ENCODE results near the gene OMD. TPM values are rescaled to one million over a fixed set of nuclear protein-coding genes. Genes with fewer than 3 reads are reported as not detected.
A peak's percentile ranks its signal among the peaks of the same experiment; 100 is the strongest.
"Not testable (repeated sequence)": the region's sequence is repeated elsewhere in the genome, so short reads cannot be mapped to it uniquely, and the experiment has no call there.

Gene OMD
- total RNA-seq, 4 donors from 2014 or later = 18.9 to 26.2 (median 21.4) TPM

DNA sequence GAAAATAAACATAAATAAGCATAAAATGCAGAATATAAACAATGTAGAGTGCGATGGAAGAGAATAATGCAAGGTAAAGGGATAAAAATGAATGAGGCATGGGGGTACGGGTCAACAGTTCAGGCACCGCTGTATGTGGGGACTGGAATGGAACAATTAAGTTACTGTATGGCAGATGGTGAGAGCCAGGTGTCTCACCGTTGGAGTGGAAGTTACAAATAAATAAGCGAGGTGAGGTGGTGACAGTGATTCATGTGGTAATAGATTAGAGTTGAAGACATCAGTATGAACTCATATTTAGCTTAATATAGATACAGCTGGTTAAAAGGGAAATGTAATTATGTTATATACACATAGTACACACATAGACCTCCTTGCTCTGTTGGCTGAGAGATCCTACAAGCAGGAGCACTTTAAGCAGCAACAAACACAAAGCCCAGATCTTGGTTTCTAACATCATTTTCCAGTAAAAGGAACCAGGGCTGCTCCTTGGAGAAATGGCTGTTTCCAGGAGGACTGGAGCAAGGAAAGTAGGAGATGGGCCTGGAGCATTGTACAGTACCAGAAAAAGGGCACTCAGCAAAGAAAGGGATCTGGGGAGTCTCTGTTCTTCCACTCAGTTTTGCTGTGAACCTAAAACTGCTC lies 2.4 kb upstream of the OMD start:
- Histone ChIP-seq H3K4me1 (peaks cover 0 to 36% (median 28%) of the 10 kb centered on the region in 4 donors), H3K27ac (replicated peaks in 1 of 4) (peak overlapping the region in 3 of 4 donors; percentile 21 to 55 (median 34)), H3K36me3 (no peaks in the 10 kb centered on the region), H3K9me3 (no peaks in the 10 kb centered on the region), H3K4me3 (no peak overlapping the region), H3K27me3 (no peaks in the 10 kb centered on the region)
- 50% methylated on average over 5 of the region's 5 CpGs for WGBS
- intact Hi-C loops (cut with DNase I) = no loop called here
- TF ChIP-seq POLR2A (IDR thresholded peaks at IDR 0.05; ENCODE audit: low read depth) = no peak
- TF ChIP-seq EP300 (IDR thresholded peaks at IDR 0.05) = no peak
- TF ChIP-seq, protein P1, sequence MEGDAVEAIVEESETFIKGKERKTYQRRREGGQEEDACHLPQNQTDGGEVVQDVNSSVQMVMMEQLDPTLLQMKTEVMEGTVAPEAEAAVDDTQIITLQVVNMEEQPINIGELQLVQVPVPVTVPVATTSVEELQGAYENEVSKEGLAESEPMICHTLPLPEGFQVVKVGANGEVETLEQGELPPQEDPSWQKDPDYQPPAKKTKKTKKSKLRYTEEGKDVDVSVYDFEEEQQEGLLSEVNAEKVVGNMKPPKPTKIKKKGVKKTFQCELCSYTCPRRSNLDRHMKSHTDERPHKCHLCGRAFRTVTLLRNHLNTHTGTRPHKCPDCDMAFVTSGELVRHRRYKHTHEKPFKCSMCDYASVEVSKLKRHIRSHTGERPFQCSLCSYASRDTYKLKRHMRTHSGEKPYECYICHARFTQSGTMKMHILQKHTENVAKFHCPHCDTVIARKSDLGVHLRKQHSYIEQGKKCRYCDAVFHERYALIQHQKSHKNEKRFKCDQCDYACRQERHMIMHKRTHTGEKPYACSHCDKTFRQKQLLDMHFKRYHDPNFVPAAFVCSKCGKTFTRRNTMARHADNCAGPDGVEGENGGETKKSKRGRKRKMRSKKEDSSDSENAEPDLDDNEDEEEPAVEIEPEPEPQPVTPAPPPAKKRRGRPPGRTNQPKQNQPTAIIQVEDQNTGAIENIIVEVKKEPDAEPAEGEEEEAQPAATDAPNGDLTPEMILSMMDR (IDR thresholded peaks at IDR 0.05) = no peak
- no peak for TF ChIP-seq POLR2AphosphoS5 (IDR thresholded peaks at IDR 0.05)
- DNase-seq (ENCODE audit: extremely low spot score) = no peak

GRCh38 chr9:92425474-92425873 lies 1.2 kb upstream of the OMD start:
- H3K27ac ChIP-seq (replicated peaks in 1 of 4) = peak overlapping the region; percentile 37 to 56 (median 55)
- 25% methylated on average over 2 of the region's 2 CpGs for WGBS
- intact Hi-C loops (cut with DNase I) = no loop called here

DNA sequence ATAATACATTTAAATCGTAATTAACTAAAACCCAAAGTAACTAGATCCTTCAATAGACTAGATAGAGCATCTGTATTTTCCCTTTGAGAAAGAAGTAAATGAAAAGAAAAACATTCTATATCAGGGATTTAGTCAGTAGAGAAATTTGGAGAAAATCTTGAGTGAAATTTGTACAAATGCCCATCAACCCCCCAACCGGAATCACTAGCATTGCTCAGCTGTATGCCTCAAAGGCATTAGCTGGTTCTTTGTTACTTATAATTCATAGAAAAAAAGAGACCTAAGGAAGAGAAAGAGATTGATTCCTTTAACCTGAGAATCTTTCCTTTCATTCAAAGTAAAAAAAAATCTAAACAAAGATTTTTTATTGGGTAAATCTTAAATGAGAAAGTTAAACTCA lies 659 bp downstream of the OMD start:
- WGBS = 86% methylated on average over 2 of the region's 2 CpGs
- H3K27ac ChIP-seq (replicated peaks in 1 of 4) = peak overlapping the region in 2 of 4 donors; percentile 50 to 55
- DNase-seq (ENCODE audit: extremely low spot score) = no peak
- peaks cover 0 to 36% (median 28%) of the 10 kb centered on the region in 4 donors for H3K4me1 ChIP-seq
- no peaks in the 10 kb centered on the region for H3K9me3 ChIP-seq
- H3K36me3 ChIP-seq = no peaks in the 10 kb centered on the region
- no peaks in the 10 kb centered on the region for H3K27me3 ChIP-seq
- TF ChIP-seq EP300 (IDR thresholded peaks at IDR 0.05) = no peak
- TF ChIP-seq, protein P1 (IDR thresholded peaks at IDR 0.05) = no peak
- no peak for TF ChIP-seq POLR2A (IDR thresholded peaks at IDR 0.05; ENCODE audit: low read depth)
- no peak for TF ChIP-seq POLR2AphosphoS5 (IDR thresholded peaks at IDR 0.05)
- intact Hi-C loops (cut with DNase I) = no loop called here
- peak overlapping the region; percentile 28 to 39 (median 34) for H3K4me3 ChIP-seq

More at GRCh38 chr9:92425474-92425873, 1.2 kb upstream of the OMD start:
- Histone ChIP-seq H3K27me3 (no peaks in the 10 kb centered on the region), H3K9me3 (no peaks in the 10 kb centered on the region), H3K4me1 (peaks cover 0 to 36% (median 28%) of the 10 kb centered on the region in 4 donors), H3K36me3 (no peaks in the 10 kb centered on the region), H3K4me3 (no peak overlapping the region)
- DNase-seq (ENCODE audit: extremely low spot score) = no peak
- TF ChIP-seq, protein P1 (IDR thresholded peaks at IDR 0.05) = no peak
- TF ChIP-seq POLR2A (IDR thresholded peaks at IDR 0.05; ENCODE audit: low read depth) = no peak
- TF ChIP-seq POLR2AphosphoS5 (IDR thresholded peaks at IDR 0.05) = no peak
- no peak for TF ChIP-seq EP300 (IDR thresholded peaks at IDR 0.05)

GRCh38 chr9:92422611-92423338 lies 1.5 kb downstream of the OMD start:
- H3K27me3 ChIP-seq = no peaks in the 10 kb centered on the region
- no peak for TF ChIP-seq EP300 (IDR thresholded peaks at IDR 0.05)
- TF ChIP-seq POLR2AphosphoS5 (IDR thresholded peaks at IDR 0.05) = no peak
- H3K9me3 ChIP-seq = no peaks in the 10 kb centered on the region
- intact Hi-C loops (cut with DNase I) = no loop called here
- no peak overlapping the region for H3K27ac ChIP-seq (replicated peaks in 1 of 4)
- WGBS = 87% methylated on average over 2 of the region's 2 CpGs
- H3K4me1 ChIP-seq = peaks cover 0 to 35% (median 28%) of the 10 kb centered on the region in 4 donors
- no peak for DNase-seq (ENCODE audit: extremely low spot score)
- peak overlapping the region; percentile 28 to 39 (median 34) for H3K4me3 ChIP-seq
- no peaks in the 10 kb centered on the region for H3K36me3 ChIP-seq

GRCh38 chr9:92414566-92414965 lies 9.7 kb downstream of the OMD start:
- no peaks in the 10 kb centered on the region for H3K36me3 ChIP-seq
- TF ChIP-seq, protein P1 (IDR thresholded peaks at IDR 0.05) = no peak
- TF ChIP-seq EP300 (IDR thresholded peaks at IDR 0.05) = no peak
- intact Hi-C loops (cut with DNase I) = no loop called here
- DNase-seq (ENCODE audit: extremely low spot score) = no peak
- 28% methylated on average over 1 of the region's 1 CpG for WGBS
- H3K27ac ChIP-seq (replicated peaks in 1 of 4) = no peak overlapping the region
- H3K4me3 ChIP-seq = no peak overlapping the region
- no peaks in the 10 kb centered on the region for H3K9me3 ChIP-seq
- H3K4me1 ChIP-seq = peaks cover 0 to 12% (median 11%) of the 10 kb centered on the region in 4 donors
- no peaks in the 10 kb centered on the region for H3K27me3 ChIP-seq

DNA sequence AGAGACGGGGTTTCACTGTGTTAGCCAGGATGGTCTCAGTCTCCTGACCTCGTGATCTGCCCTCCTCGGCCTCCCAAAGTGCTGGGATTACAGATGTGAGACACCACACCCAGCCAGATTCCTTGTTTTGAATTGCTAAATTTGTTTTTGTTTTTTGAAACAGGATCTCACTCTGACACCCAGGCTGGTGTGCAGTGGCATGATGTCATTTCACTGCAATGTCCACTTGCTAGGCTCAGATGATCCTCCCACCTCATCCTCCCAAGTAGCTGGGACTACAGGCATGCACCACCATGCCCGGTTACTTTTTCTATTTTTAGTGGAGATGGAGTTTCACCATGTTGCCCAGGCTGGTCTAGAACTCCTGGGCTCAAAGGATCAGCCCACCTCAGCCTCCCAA lies 13.1 kb downstream of the OMD start:
- DNase-seq (ENCODE audit: extremely low spot score); H3K4me3 ChIP-seq; H3K27me3 ChIP-seq; H3K9me3 ChIP-seq; H3K36me3 ChIP-seq; intact Hi-C loops (cut with DNase I): not testable (repeated sequence)
- WGBS = 73% methylated on average over 4 of the region's 4 CpGs
- Histone ChIP-seq H3K27ac (replicated peaks in 1 of 4) (peak overlapping the region in 2 of 4 donors; percentile 8 to 42), H3K4me1 (peaks cover 0 to 23% (median 19%) of the 10 kb centered on the region in 4 donors)
